Mesenchymal stem cell (in vitro differentiated cells and primary cell): Measurements from ENCODE around the gene AKT1S1.
A peak's percentile ranks its signal among the peaks of the same experiment; 100 is the strongest.

Experiments
- DNase-seq: peaks from one replicate; pipeline ENCODE4 v3.0.0-alpha.2; 2013
- H2AFZ ChIP-seq: one replicate; pipeline ENCODE4 v1.6.1; 2013; ENCODE audit warnings: low read depth, mild to moderate bottlenecking, control low read depth, inconsistent platforms, low read length, moderate library complexity
- H2AK5ac ChIP-seq: 2 replicates; pipeline ENCODE4 v1.6.1; 2013; ENCODE audit warnings: low read length, moderate library complexity, mild to moderate bottlenecking, inconsistent platforms; ENCODE audit not compliant: severe bottlenecking
- H2BK120ac ChIP-seq: one replicate; pipeline ENCODE4 v1.6.1; 2013; ENCODE audit warnings: low read depth, mild to moderate bottlenecking, inconsistent platforms, low read length, moderate library complexity
- H2BK12ac ChIP-seq, 2 experiments: one replicate each; pipeline ENCODE4 v1.6.1; 2013; ENCODE audit warnings: inconsistent platforms in 2 of 2, low read length in 2 of 2, mild to moderate bottlenecking in 2 of 2, moderate library complexity in 2 of 2, control low read depth in 1 of 2
- H2BK15ac ChIP-seq: one replicate; pipeline ENCODE4 v1.6.1; 2013; ENCODE audit warnings: mild to moderate bottlenecking, low read depth, inconsistent platforms; ENCODE audit not compliant: poor library complexity, severe bottlenecking
- H2BK5ac ChIP-seq: 2 replicates; pipeline ENCODE4 v1.6.1; 2013; ENCODE audit warnings: low read depth, mild to moderate bottlenecking, low read length, control low read depth, inconsistent platforms; ENCODE audit not compliant: poor library complexity, severe bottlenecking
- H3K14ac ChIP-seq, 2 experiments: one replicate each; pipeline ENCODE4 v1.6.1; 2013; ENCODE audit warnings: inconsistent platforms in 2 of 2, low read length in 2 of 2, control low read depth in 1 of 2, mild to moderate bottlenecking in 1 of 2, moderate library complexity in 1 of 2
- H3K18ac ChIP-seq, 2 experiments: one replicate each; pipeline ENCODE4 v1.6.1; 2013; ENCODE audit warnings: inconsistent platforms in 2 of 2, low read length in 2 of 2, control low read depth in 1 of 2, low read depth in 1 of 2, mild to moderate bottlenecking in 1 of 2
- H3K23ac ChIP-seq, 2 experiments: one replicate each; pipeline ENCODE4 v1.6.1; 2013; ENCODE audit warnings: inconsistent platforms in 2 of 2, low read length in 2 of 2, mild to moderate bottlenecking in 2 of 2, moderate library complexity in 2 of 2, control low read depth in 1 of 2
- H3K27ac ChIP-seq: 2 replicates; pipeline ENCODE4 v1.5.1; 2013; ENCODE audit warnings: mild to moderate bottlenecking, moderate library complexity, low read length, control low read depth, inconsistent platforms; ENCODE audit not compliant: poor library complexity, severe bottlenecking
- H3K27me3 ChIP-seq, 2 experiments: 2 replicates each; pipeline versions ENCODE4 v1.6.1 to v1.7.0; 2013; ENCODE audit warnings: low read length in 2 of 2, mild to moderate bottlenecking in 2 of 2, moderate library complexity in 2 of 2, control low read depth in 1 of 2, inconsistent platforms in 1 of 2; ENCODE audit not compliant: control insufficient read depth in 1 of 2, insufficient read depth in 1 of 2
- H3K36me3 ChIP-seq, 2 experiments: 2 replicates each; pipeline versions ENCODE4 v1.6.1 to v1.7.0; 2013; ENCODE audit warnings: low read length in 2 of 2, control low read depth in 1 of 2, inconsistent platforms in 1 of 2, low read depth in 1 of 2, mild to moderate bottlenecking in 1 of 2; ENCODE audit not compliant: insufficient read depth in 2 of 2, control insufficient read depth in 1 of 2
- H3K4ac ChIP-seq, 2 experiments: one replicate each; pipeline ENCODE4 v1.6.1; 2013; ENCODE audit warnings: inconsistent platforms in 2 of 2, low read length in 2 of 2, mild to moderate bottlenecking in 2 of 2, moderate library complexity in 2 of 2, control low read depth in 1 of 2, low read depth in 1 of 2
- H3K4me1 ChIP-seq: 2 replicates; pipeline ENCODE4 v1.6.1; 2013; ENCODE audit warnings: low read depth, low read length, control low read depth; ENCODE audit not compliant: control insufficient read depth, insufficient read depth
- H3K4me2 ChIP-seq: 2 replicates; pipeline ENCODE4 v1.6.1; 2013; ENCODE audit warnings: low read length, mild to moderate bottlenecking, inconsistent platforms; ENCODE audit not compliant: poor library complexity, severe bottlenecking
- H3K4me3 ChIP-seq, 2 experiments: 2 replicates each; pipeline versions ENCODE4 v1.5.1 to v1.7.0; 2013; ENCODE audit warnings: low read length in 2 of 2, mild to moderate bottlenecking in 2 of 2, control low read depth in 1 of 2, low read depth in 1 of 2; ENCODE audit not compliant: insufficient read depth in 1 of 2
- H3K79me1 ChIP-seq: replicated peaks from 2 replicates; pipeline ENCODE4 v1.6.1; 2013; ENCODE audit warnings: mild to moderate bottlenecking, control low read depth, low read length, inconsistent platforms; ENCODE audit not compliant: poor library complexity, severe bottlenecking
- H3K9ac ChIP-seq: 2 replicates; pipeline ENCODE4 v1.7.0; 2013; ENCODE audit warnings: mild to moderate bottlenecking, low read length, moderate library complexity
- H3K9me3 ChIP-seq: 2 replicates; pipeline ENCODE4 v1.7.0; 2013; ENCODE audit warnings: mild to moderate bottlenecking, low read length; ENCODE audit not compliant: control insufficient read depth
- H4K8ac ChIP-seq: one replicate; pipeline ENCODE4 v1.6.1; 2013; ENCODE audit warnings: inconsistent platforms, mild to moderate bottlenecking, low read length, moderate library complexity
- H4K91ac ChIP-seq: one replicate; pipeline ENCODE4 v1.6.1; 2013; ENCODE audit warnings: mild to moderate bottlenecking, low read length, inconsistent platforms
- WGBS: methylation state at CpG from one replicate; pipeline ENCODE4 v1.1.7; 2013; ENCODE audit warnings: mixed read lengths; 5-methylcytosine and 5-hydroxymethylcytosine counted together

Gene AKT1S1

DNA sequence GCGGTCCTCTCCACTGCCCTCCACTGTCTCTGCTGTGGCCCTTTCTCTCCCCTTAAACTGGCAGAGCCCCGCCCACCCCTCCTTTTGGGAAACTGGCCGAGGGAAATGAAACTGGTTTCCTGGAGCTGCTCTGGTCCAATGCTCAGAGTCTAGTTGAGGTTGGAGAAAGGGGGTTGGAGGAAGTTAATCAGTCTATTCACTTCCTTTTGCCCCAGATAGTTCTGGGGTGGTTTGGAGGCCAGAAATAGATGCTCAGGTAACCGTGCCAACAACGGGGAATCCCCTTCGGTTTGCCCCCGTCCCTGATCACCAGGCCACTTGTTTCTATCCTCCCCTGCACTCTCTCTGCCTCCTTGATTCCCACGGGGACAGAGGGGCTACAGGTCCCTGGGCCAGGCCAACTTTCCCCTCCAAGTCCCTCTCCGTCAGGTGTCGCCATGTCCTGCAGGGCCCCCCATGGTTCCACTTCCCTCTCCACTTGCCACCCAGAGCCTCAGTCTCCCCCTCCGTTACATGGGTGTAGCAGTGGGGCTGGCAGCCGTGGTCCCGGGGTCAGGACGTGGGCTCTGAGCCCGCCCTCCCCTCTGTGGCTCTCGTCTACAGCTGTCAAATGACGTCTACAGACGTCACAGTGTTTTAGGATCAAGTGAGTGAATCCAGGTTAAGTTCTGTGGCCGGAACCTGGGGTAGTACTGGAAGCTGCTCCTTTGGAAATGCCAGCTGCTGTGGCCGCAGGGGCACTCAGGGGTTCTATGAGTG lies 19.9 kb upstream of the AKT1S1 start, which contains the start of gene IL4I1:
Gene IL4I1 (minus strand): TSS at position 25 of the 759 bp plus-strand sequence. CDS start 727 bp downstream, outside the sequence.
- no peak within 1 kb of the TSS for H2AFZ ChIP-seq
- peak within 1 kb of the TSS; percentile 71 for H3K9ac ChIP-seq
- peak within 1 kb of the TSS; percentile 73 for H2AK5ac ChIP-seq
- H3K27me3 ChIP-seq: peaks cover 0 to 6% of the 10 kb centered on the region in 2 experiments
- peak within 1 kb of the TSS; percentile 89 for H4K8ac ChIP-seq
- peak within 1 kb of the TSS; percentile 41 to 92 for H3K4ac ChIP-seq
- H3K79me1 ChIP-seq: no peaks in the 10 kb centered on the region
- no peaks in the 10 kb centered on the region for H3K36me3 ChIP-seq
- H2BK5ac ChIP-seq: peak within 1 kb of the TSS; percentile 39
- peak within 1 kb of the TSS; percentile 83 for H4K91ac ChIP-seq
- H3K4me2 ChIP-seq: peak within 1 kb of the TSS; percentile 18
- no peaks in the 10 kb centered on the region for H3K9me3 ChIP-seq
- H2BK15ac ChIP-seq: no peak within 1 kb of the TSS
- H3K23ac ChIP-seq: no peak within 1 kb of the TSS
- H3K27ac ChIP-seq: peak within 1 kb of the TSS; percentile 69
- 71% methylated on average over 18 of the region's 20 CpGs for WGBS
- peak within 1 kb of the TSS; percentile 95 for H2BK12ac ChIP-seq
- peaks cover 19% of the 10 kb centered on the region for H3K4me1 ChIP-seq
- H2BK120ac ChIP-seq: peak within 1 kb of the TSS; percentile 11
- peak; percentile 42 for DNase-seq
- H3K14ac ChIP-seq: peak within 1 kb of the TSS in 1 of 2 experiments; percentile 53
- no peak within 1 kb of the TSS for H3K4me3 ChIP-seq
- peak within 1 kb of the TSS; percentile 34 to 75 for H3K18ac ChIP-seq

- Histone ChIP-seq H3K4me3 (no peak overlapping the region), H3K9me3 (no peaks in the 10 kb centered on the region), H3K4me2 (no peak overlapping the region), H2BK5ac (no peak overlapping the region), H2AK5ac (no peak overlapping the region), H3K23ac (no peak overlapping the region), H2BK15ac (no peak overlapping the region), H4K8ac (no peak overlapping the region), H2AFZ (no peak overlapping the region), H3K4ac (no peak overlapping the region), H3K27ac (no peak overlapping the region), H4K91ac (no peak overlapping the region), H3K4me1 (peaks cover 21% of the 10 kb centered on the region), H3K27me3 (peaks cover 0 to 8% of the 10 kb centered on the region in 2 experiments), H2BK12ac (peak overlapping the region in 1 of 2 experiments; percentile 70), H3K9ac (no peak overlapping the region), H3K36me3 (no peaks in the 10 kb centered on the region), H2BK120ac (no peak overlapping the region), H3K18ac (peak overlapping the region in 1 of 2 experiments; percentile 37), H3K14ac (no peak overlapping the region), H3K79me1 (no peaks in the 10 kb centered on the region)
- 83% methylated on average over 15 of the region's 17 CpGs for WGBS
- no peak for DNase-seq
Measured at GRCh38 chr19:49895566-49896297, 18.6 kb upstream of the AKT1S1 start.

GRCh38 chr19:49894879-49895565 lies 17.9 kb upstream of the AKT1S1 start:
- Histone ChIP-seq H2BK15ac (peak overlapping the region; percentile 89), H3K27me3 (peaks cover 0 to 8% of the 10 kb centered on the region in 2 experiments), H3K4me1 (peaks cover 25% of the 10 kb centered on the region), H3K79me1 (no peaks in the 10 kb centered on the region), H3K4me2 (no peak overlapping the region), H4K91ac (no peak overlapping the region), H2BK5ac (no peak overlapping the region), H4K8ac (no peak overlapping the region), H2AK5ac (peak overlapping the region; percentile 50), H3K9ac (no peak overlapping the region), H3K4ac (no peak overlapping the region), H3K18ac (no peak overlapping the region), H3K36me3 (peaks cover 0 to 3% of the 10 kb centered on the region in 2 experiments), H3K27ac (no peak overlapping the region), H3K9me3 (no peaks in the 10 kb centered on the region), H3K14ac (no peak overlapping the region), H3K4me3 (peak overlapping the region in 1 of 2 experiments; percentile 29), H2BK120ac (peak overlapping the region; percentile 38), H3K23ac (no peak overlapping the region), H2BK12ac (peak overlapping the region in 1 of 2 experiments; percentile 1), H2AFZ (no peak overlapping the region)
- 93% methylated on average over 15 of the region's 17 CpGs for whole genome bisulfite sequencing
- DNase-seq: no peak
